ENCODE data around the gene ZC3H4. TPM values are rescaled to one million over a fixed set of nuclear protein-coding genes. Genes with fewer than 3 reads are reported as not detected.
"Not testable (repeated sequence)": the region's sequence is repeated elsewhere in the genome, so short reads cannot be mapped to it uniquely, and the experiment has no call there.

ZC3H4 gene
- total RNA-seq, 1 experiment from 2014 or later: 7.4 TPM

GRCh38 chr19:47084879-47085439, 28.6 kb downstream of the ZC3H4 start:
- no peak for DNase-seq (ENCODE audit: low read depth)

- no peak for DNase-seq (ENCODE audit: low read depth)
These were observed 31.1 kb downstream of the ZC3H4 start for GRCh38 chr19:47082493-47082892.

GRCh38 chr19:47081095-47081494, 32.5 kb downstream of the ZC3H4 start:
- no peak for DNase-seq (ENCODE audit: low read depth)

- not testable (repeated sequence) for DNase-seq (ENCODE audit: low read depth)
These were observed 35.2 kb downstream of the ZC3H4 start for GRCh38 chr19:47078351-47078750.

- no peak for DNase-seq (ENCODE audit: low read depth)
These were observed 37.6 kb downstream of the ZC3H4 start for GRCh38 chr19:47075941-47076340.

GRCh38 chr19:47075179-47075810, 38.3 kb downstream of the ZC3H4 start:
- no peak for DNase-seq (ENCODE audit: low read depth)

GRCh38 chr19:47074621-47075020, 39.0 kb downstream of the ZC3H4 start:
- DNase-seq (ENCODE audit: low read depth): no peak

GRCh38 chr19:47073574-47073973, 40.0 kb downstream of the ZC3H4 start:
- DNase-seq (ENCODE audit: low read depth): no peak

GRCh38 chr19:47072323-47072722, 41.3 kb downstream of the ZC3H4 start:
- DNase-seq (ENCODE audit: low read depth): no peak

GRCh38 chr19:47071731-47072130, 41.8 kb downstream of the ZC3H4 start:
- DNase-seq (ENCODE audit: low read depth): no peak

- no peak for DNase-seq (ENCODE audit: low read depth)
These were observed 42.8 kb downstream of the ZC3H4 start for GRCh38 chr19:47070756-47071155.

- no peak for DNase-seq (ENCODE audit: low read depth)
These were observed 43.8 kb downstream of the ZC3H4 start for GRCh38 chr19:47069795-47070194.

- no peak for DNase-seq (ENCODE audit: low read depth)
These were observed 44.6 kb downstream of the ZC3H4 start for GRCh38 chr19:47068876-47069406.

- DNase-seq (ENCODE audit: low read depth): no peak
These were observed 45.3 kb downstream of the ZC3H4 start for GRCh38 chr19:47068246-47068645.

GRCh38 chr19:47067215-47067847, 46.2 kb downstream of the ZC3H4 start:
- no peak for DNase-seq (ENCODE audit: low read depth)

- DNase-seq (ENCODE audit: low read depth): no peak
These were observed 47.0 kb downstream of the ZC3H4 start for GRCh38 chr19:47066376-47067214.

- DNase-seq (ENCODE audit: low read depth): no peak
These were observed 48.3 kb downstream of the ZC3H4 start for GRCh38 chr19:47065242-47065641.

GRCh38 chr19:47063874-47064273, 49.7 kb downstream of the ZC3H4 start:
- DNase-seq (ENCODE audit: low read depth): no peak

- DNase-seq (ENCODE audit: low read depth): no peak
These were observed 55.0 kb downstream of the ZC3H4 start for GRCh38 chr19:47058621-47059022.

- no peak for DNase-seq (ENCODE audit: low read depth)
These were observed 56.2 kb downstream of the ZC3H4 start for GRCh38 chr19:47057328-47057727.

GRCh38 chr19:47056411-47056810, 57.2 kb downstream of the ZC3H4 start:
- DNase-seq (ENCODE audit: low read depth): no peak

GRCh38 chr19:47050562-47050961, 63.0 kb downstream of the ZC3H4 start:
- DNase-seq (ENCODE audit: low read depth): not testable (repeated sequence)
